SK-N-SH treated with all-trans-retinoic acid at 6 μM for 48 hours (cell line): ENCODE data around the gene XCL1.

Source experiments
- ATAC-seq: fragments of 200-7000 bp; cut with Tn5 transposase; 3 replicates; pipeline ENCODE4 v1.9.1; 2020; ENCODE audit warnings: mild to moderate bottlenecking, moderate library complexity
- ARNTL ChIP-seq: fragments of 450-650 bp; formaldehyde crosslinking; IDR thresholded peaks from 2 replicates; pipeline ENCODE4 v1.5.0; 2020; ENCODE audit warnings: low read depth, mild to moderate bottlenecking, moderate library complexity, borderline replicate concordance
- BACH2 ChIP-seq: fragments of 250-450 bp; sonication (Bioruptor Pico); IDR thresholded peaks from 2 replicates; pipeline ENCODE4 v1.9.0; 2021; ENCODE audit warnings: mild to moderate bottlenecking, borderline replicate concordance
- CREB5 ChIP-seq: fragments of 250-450 bp; sonication (Bioruptor Pico); IDR thresholded peaks from 2 replicates; pipeline ENCODE4 v1.5.1; 2020; ENCODE audit warnings: low read depth, mild to moderate bottlenecking, moderate library complexity
- CSDC2 ChIP-seq: fragments of 250-450 bp; sonication (Bioruptor Pico); IDR thresholded peaks from 2 replicates; pipeline ENCODE4 v1.5.0; 2020; ENCODE audit warnings: mild to moderate bottlenecking, moderate library complexity
- ESRRG ChIP-seq: fragments of 250-450 bp; sonication (Bioruptor Pico); IDR thresholded peaks from 2 replicates; pipeline ENCODE4 v1.6.1; 2021; ENCODE audit warnings: mild to moderate bottlenecking
- GLIS3 ChIP-seq: fragments of 250-450 bp; sonication (Bioruptor Pico); IDR thresholded peaks from 2 replicates; pipeline ENCODE4 v1.5.0; 2020; ENCODE audit warnings: mild to moderate bottlenecking, moderate library complexity
- ISL1 ChIP-seq: fragments of 250-450 bp; sonication (Bioruptor Pico); IDR thresholded peaks from 2 replicates; pipeline ENCODE4 v2.1.2; 2022; ENCODE audit warnings: mild to moderate bottlenecking, moderate library complexity
- PATZ1 ChIP-seq: fragments of 250-450 bp; sonication (Bioruptor Pico); IDR thresholded peaks from 2 replicates; pipeline ENCODE4 v1.8.0; 2020; ENCODE audit warnings: mild to moderate bottlenecking, moderate library complexity, borderline replicate concordance
- POU6F1 ChIP-seq: fragments of 250-450 bp; sonication (Bioruptor Pico); IDR thresholded peaks from 2 replicates; pipeline ENCODE4 v1.8.0; 2021; ENCODE audit warnings: low read depth, mild to moderate bottlenecking, moderate library complexity, borderline replicate concordance
- PPARA ChIP-seq: fragments of 250-450 bp; sonication (Bioruptor Pico); IDR thresholded peaks from 2 replicates; pipeline ENCODE4 v1.5.0; 2020; ENCODE audit warnings: mild to moderate bottlenecking, borderline replicate concordance
- RARB ChIP-seq: fragments of 250-450 bp; sonication (Bioruptor Pico); IDR thresholded peaks from 2 replicates; pipeline ENCODE4 v1.8.0; 2021; ENCODE audit warnings: mild to moderate bottlenecking, moderate library complexity
- SNAI2 ChIP-seq: fragments of 250-450 bp; sonication (Bioruptor Pico); IDR thresholded peaks from 2 replicates; pipeline ENCODE4 v1.5.0; 2020; ENCODE audit warnings: mild to moderate bottlenecking, moderate library complexity
- TCF4 ChIP-seq: fragments of 250-450 bp; sonication (Bioruptor Pico); IDR thresholded peaks from 2 replicates; pipeline ENCODE4 v1.8.0; 2021; ENCODE audit warnings: mild to moderate bottlenecking, moderate library complexity, borderline replicate concordance
- TOX ChIP-seq: fragments of 250-450 bp; sonication (Bioruptor Pico); IDR thresholded peaks from 2 replicates; pipeline ENCODE4 v1.8.0; 2021; ENCODE audit warnings: mild to moderate bottlenecking, moderate library complexity, borderline replicate concordance
- TSHZ2 ChIP-seq: fragments of 250-450 bp; sonication (Bioruptor Pico); IDR thresholded peaks from 2 replicates; pipeline ENCODE4 v1.5.0; 2020; ENCODE audit warnings: mild to moderate bottlenecking, moderate library complexity
- ZC3H10 ChIP-seq: fragments of 250-450 bp; sonication (Bioruptor Pico); IDR thresholded peaks from 2 replicates; pipeline ENCODE4 v1.5.1; 2021; ENCODE audit warnings: mild to moderate bottlenecking, moderate library complexity
- ZFP30 ChIP-seq: fragments of 450-650 bp; formaldehyde crosslinking; IDR thresholded peaks from 2 replicates; pipeline ENCODE4 v1.5.0; 2022; ENCODE audit warnings: mild to moderate bottlenecking, moderate library complexity
- ZNF565 ChIP-seq: fragments of 450-650 bp; formaldehyde crosslinking; conservative IDR thresholded peaks from 2 replicates; pipeline ENCODE4 v1.5.0; 2020; ENCODE audit warnings: low read depth, mild to moderate bottlenecking, moderate library complexity
- ZNF70 ChIP-seq: fragments of 450-650 bp; formaldehyde crosslinking; IDR thresholded peaks from 2 replicates; pipeline ENCODE4 v1.5.0; 2020; ENCODE audit warnings: mild to moderate bottlenecking, moderate library complexity
- ZNF8 ChIP-seq: fragments of 450-650 bp; formaldehyde crosslinking; IDR thresholded peaks from 2 replicates; pipeline ENCODE4 v1.5.0; 2020; ENCODE audit warnings: mild to moderate bottlenecking, moderate library complexity

The XCL1 gene

GRCh38 chr1:168567007-168567406, 9.4 kb upstream of the XCL1 start:
- no peak for ATAC-seq
- no peak for TF ChIP-seq TOX (CRISPR knock-in tag)
- TF ChIP-seq CREB5 (CRISPR knock-in tag), result no peak
- no peak for TF ChIP-seq ESRRG
- no peak for TF ChIP-seq ZC3H10
- TF ChIP-seq ARNTL (CRISPR knock-in tag), result no peak
- TF ChIP-seq ZNF70, result no peak
- TF ChIP-seq PATZ1 (CRISPR knock-in tag), result no peak
- no peak for TF ChIP-seq POU6F1 (CRISPR knock-in tag)
- TF ChIP-seq ZNF8 (CRISPR knock-in tag), result no peak
- TF ChIP-seq ZNF565 (CRISPR knock-in tag), result no peak
- TF ChIP-seq CSDC2 (CRISPR knock-in tag), result no peak
- TF ChIP-seq ZFP30, result no peak
- TF ChIP-seq SNAI2, result no peak
- no peak for TF ChIP-seq ISL1
- TF ChIP-seq, all 23 proteins: peak for 0

GRCh38 chr1:168567568-168567967, 8.8 kb upstream of the XCL1 start:
- no peak for ATAC-seq

GRCh38 chr1:168568346-168568745, 8.1 kb upstream of the XCL1 start:
- no peak for ATAC-seq
- TF ChIP-seq GLIS3 (no peak), PPARA (CRISPR knock-in tag) (no peak), ZC3H10 (no peak), RARB (CRISPR knock-in tag) (no peak), ARNTL (CRISPR knock-in tag) (no peak), CREB5 (CRISPR knock-in tag) (no peak)

More at GRCh38 chr1:168567568-168567967, 8.8 kb upstream of the XCL1 start:
- TF ChIP-seq SNAI2 (no peak), PPARA (CRISPR knock-in tag) (no peak), PATZ1 (CRISPR knock-in tag) (no peak), GLIS3 (no peak)
- TF ChIP-seq, all 23 proteins: peak for 0

GRCh38 chr1:168570652-168571051, 5.8 kb upstream of the XCL1 start:
- ATAC-seq, result no peak
- TF ChIP-seq TCF4 (CRISPR knock-in tag) (no peak), ISL1 (no peak), PPARA (CRISPR knock-in tag) (no peak), TSHZ2 (no peak), ARNTL (CRISPR knock-in tag) (no peak), BACH2 (CRISPR knock-in tag) (no peak), RARB (CRISPR knock-in tag) (no peak), CREB5 (CRISPR knock-in tag) (no peak), TOX (CRISPR knock-in tag) (no peak), SNAI2 (no peak), ZNF8 (CRISPR knock-in tag) (no peak), GLIS3 (no peak), ZNF70 (no peak), ZNF565 (CRISPR knock-in tag) (no peak), POU6F1 (CRISPR knock-in tag) (no peak), ESRRG (no peak), ZFP30 (no peak)
